ENCODE data around the gene MAN1C1.

Gene MAN1C1

DNA sequence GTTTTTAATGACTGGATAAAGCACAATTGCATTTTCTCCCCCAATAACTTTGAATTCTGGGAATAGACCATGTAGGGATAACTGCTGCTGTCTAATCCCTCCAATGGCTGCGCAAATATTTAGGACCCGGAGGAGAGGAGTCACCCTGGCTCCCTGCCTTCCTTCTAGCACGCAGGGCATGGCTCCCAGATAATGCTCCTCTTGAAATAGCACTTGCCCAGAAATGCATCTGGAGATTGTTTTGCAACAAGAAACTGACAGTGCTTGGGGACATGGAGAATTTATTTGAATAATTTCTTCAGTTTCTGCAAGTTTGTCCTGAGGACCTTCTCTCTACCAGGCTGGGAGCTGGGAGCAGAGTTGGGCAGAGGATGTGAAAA, 83.5 kb downstream of the MAN1C1 start:
- no peak for DNase-seq

GRCh38 chr1:25700626-25701025, 84.0 kb downstream of the MAN1C1 start:
- DNase-seq, result no peak

DNA sequence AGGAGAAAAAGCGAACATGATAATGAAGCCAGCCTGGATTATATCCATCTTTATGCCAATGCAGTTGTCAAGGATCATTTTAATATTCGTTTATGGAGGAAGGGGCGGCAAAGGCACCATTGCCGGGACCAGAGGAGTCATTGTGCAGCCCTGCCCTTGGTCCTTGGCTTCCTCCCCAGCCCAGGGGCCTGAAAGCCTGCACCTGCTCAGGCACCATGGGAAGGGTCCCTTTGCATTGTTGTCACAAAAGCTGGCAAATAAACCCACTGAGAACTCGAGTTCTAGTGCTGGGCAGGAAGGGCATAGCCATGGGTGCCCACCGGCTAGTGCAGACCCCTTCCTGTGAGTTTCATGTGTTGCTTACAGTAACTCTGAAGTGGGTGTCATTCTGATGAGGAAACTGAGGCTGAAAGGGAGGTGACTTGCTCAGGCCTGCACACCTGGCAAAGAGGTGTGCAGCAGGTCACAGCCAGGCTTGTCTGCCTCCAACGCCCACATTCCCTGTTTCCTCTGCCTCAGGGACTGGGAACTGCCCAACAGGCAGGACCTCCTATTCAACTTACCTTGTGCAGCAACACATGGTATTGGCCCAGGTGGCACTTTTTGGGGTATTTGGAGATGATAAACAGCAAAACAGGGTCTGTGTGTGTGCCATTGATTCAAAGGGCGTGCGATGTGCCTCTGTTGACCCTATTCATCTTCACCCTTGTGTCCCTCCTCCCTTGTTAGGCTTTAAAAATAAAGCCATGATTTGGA, 84.6 kb downstream of the MAN1C1 start:
- DNase-seq, result no peak

GRCh38 chr1:25702101-25702775, 85.6 kb downstream of the MAN1C1 start:
- DNase-seq, result no peak

DNA sequence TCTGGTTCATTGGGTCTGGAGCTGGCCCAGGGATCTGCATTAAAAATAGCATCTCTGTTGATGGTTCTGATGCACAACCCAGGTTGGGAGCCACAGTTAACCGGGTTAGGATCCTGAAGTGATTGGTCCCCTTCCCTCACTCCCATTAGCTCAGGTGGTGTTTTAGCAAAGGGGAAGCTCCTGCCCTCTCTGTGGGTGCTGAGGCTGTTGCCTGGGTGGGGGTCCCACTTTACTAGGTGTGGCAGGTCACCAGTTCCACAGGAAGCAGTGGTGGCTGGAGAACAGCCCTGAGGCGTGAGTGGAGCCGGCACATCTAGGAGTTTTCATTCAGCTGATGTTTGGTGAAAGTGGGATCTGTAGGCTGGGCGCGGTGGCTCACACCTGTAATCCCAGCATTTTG, 86.5 kb downstream of the MAN1C1 start:
- DNase-seq, result no peak

DNA sequence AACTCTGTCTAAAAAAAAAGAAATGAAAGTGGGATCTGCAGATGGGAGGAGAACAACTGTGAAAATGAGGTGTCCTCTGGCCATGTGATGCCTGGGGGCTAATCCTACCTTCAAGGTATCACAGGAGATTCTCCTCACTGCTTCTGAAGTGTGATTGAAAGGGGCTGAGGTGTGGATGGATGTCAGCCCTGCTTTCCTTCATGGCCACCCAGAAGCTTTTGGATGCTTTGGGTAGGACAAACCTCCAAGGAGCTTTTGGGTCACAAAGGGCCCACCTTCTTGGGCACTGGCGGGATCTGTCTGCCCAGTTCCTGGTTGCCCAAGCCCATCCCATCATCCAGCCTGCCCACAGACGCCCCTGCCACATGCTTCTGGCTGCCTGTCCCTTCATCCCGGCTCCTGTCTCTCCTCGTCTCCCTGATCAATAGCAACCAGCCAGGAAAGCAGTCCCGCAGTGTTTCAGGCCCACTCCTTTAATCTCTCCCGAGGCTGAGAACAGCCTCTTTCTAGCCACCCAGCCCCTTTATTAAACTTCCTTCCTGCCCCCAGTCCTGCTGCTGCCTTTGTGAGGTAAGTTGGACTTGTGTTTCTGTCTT, 87.2 kb downstream of the MAN1C1 start:
- no peak for DNase-seq

- DNase-seq, result no peak
Measured at GRCh38 chr1:25704267-25704691, 87.7 kb downstream of the MAN1C1 start.

- DNase-seq, result no peak
Measured at GRCh38 chr1:25705699-25706098, 89.1 kb downstream of the MAN1C1 start.

DNA sequence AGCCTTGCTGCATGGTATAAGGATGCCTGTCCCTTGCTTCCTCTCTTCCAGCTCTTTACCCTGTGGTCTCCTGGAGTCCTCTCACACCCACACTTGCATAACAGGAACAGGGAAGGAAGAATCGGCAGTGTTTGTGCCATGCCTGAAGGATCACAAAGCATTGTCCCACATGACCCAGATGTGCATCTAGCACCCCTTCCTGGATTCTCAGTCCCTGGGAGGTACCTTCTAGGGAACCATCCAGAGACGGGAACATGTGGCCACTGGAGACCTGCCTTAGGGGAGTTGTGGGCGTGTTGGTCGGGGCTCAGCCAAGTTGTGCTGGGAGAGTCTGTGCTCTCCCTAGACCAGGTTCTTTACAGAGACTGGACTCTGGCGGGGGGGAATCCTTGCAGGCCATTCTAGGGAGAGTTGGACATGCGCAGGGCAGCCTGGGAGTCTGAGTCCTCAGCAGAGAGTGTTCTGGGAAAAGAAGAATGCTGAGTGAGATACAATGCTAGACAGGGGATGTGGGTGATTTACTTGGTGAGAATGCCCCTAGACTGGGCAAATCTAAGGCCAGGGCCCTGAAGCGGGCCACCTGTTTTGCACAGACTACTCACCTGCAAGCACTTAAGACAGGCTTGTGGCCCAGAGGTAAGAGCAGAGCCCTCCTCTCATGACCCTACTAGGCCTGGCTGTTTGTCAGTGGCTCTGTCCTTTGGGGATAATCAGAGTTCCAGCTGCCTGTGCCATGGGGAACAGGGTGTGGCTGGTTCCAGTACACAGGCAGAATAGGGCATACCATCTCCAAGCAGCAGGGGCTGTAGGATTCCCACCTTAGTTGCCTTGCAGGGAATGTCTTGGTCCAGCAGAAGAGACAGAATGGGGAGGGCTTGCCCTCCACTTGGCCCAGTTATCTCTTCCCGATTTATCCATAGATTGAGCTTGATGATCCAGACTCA, 89.8 kb downstream of the MAN1C1 start:
- no peak for DNase-seq

DNA sequence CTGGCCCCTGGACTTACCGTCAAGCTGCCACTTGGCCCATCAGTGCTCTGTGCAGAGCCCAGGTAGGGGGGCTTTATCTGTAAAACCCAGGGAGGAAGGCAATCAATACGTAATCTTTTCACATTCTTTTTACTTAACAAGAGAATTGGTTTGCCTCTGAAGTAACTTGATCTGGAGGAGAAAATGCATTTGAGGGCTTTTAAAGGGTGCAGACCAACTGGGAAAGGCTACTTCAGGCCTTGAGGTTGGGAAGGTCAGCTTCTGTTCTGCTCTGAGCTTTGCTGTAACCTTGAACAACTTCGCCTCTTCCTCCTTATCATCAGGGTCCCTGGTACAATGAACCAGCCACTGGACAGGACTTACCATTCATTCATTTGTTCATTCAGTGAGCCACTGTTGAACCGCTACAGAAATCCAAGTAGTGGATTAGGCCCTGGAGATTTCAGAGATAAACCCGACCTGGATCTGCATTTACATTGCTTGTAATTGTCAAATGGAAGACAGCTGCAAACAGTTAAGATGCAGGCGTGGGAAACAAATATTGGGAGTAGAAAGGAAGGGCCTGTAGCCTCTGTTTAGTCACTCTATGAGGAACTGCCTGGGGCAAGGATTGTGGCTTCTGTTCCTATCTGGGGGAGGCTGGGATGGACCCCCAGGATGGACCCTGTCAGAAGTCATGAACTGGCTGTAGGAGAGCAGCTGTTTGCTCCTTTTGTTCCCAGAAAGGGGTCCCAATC, 90.9 kb downstream of the MAN1C1 start:
- no peak for DNase-seq

- no peak for DNase-seq
Measured at GRCh38 chr1:25710583-25711347, 94.2 kb downstream of the MAN1C1 start.

DNA sequence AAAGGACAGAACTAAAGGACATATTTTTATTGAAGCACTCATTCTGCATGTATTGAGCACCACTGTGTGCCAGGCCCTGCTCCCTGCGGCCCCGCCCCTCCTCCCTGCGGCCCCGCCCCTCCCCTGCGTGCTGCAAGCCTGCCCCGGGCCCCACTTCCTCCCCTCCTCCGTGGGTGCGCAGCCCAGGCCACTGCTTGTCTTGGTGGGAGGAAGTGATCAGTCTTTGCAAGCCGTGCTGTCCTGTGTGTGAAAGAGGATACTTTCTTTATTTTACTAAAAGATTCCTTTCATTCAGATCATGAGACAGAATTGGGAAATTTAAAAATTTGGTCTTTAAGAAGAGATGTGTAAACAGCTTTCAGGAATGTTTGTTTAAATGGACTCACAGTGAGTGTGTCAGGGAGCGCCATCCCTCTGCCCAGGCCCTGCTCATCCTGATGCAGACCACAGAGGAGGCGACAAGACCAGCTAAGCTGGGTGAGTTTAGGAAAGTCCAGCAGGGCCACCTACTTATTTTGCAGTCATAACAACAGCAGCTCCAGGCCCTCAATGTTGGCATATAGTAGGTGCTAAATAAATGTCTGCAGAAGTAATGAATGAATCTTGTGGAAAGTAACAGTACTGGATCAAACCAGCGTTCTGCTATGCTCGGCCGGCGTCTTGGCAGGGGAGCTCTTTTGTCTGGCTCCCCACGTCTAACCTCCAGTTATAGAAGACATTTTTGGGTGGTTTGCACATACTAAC, 95.1 kb downstream of the MAN1C1 start:
- DNase-seq, result no peak

GRCh38 chr1:25712299-25712970, 95.8 kb downstream of the MAN1C1 start:
- no peak for DNase-seq

DNA sequence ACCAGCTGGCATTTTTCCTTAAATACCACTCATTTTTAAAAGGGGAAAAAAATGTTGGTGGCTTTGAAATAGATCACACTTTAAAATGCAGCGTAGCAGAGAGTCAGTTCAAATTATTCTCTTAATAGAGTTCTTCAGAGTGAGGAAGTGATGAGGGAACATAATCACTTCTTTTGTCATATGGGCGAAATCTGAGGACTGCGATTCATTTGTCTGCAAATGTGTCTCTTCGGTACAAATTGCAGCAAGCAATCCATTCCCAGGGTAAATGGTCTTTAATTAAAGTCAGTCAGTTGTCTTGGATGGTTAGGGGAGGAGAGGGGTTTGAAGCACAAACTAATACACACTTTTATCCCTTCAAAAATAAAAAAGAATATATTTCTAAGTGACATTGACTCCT, 97.4 kb downstream of the MAN1C1 start:
- DNase-seq, result no peak

DNA sequence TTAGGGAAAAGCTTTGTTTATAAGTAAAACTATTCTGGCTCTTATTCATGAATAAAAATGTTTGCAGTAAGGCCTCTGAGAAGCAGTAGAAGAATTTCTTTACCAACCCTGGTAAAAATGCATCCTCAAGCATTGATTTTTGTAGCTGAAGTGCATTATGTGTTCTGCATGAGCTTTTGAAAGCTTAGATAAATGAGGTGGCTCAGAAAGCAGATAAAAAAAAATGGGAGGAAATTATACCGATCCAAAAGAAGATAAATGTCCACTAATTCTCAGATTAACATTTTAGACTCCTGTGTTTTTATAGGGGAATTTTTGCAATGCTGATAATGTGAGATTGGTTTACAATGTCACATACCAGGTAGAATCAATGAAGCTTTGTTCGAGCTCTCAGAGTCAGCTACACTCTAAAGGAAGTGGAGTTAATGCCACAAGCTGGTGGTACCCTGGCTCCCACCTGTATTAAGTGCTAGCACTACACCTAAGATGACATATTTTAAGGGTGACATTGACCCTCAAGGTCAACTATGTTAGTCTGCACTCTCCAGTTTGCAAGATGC, 97.9 kb downstream of the MAN1C1 start:
- no peak for DNase-seq

- no peak for DNase-seq
Measured at GRCh38 chr1:25715888-25716287, 99.3 kb downstream of the MAN1C1 start.

GRCh38 chr1:25716320-25716719, 99.7 kb downstream of the MAN1C1 start:
- DNase-seq, result no peak

- no peak for DNase-seq
Measured at GRCh38 chr1:25718732-25719131, 102.1 kb downstream of the MAN1C1 start.

GRCh38 chr1:25720624-25721023, 104.0 kb downstream of the MAN1C1 start:
- DNase-seq, result no peak
